HepG2 (cell line): ENCODE measurements around the gene HOXD12. TPM values are rescaled to one million over a fixed set of nuclear protein-coding genes. Genes with fewer than 3 reads are reported as not detected.

Experiments
- ATAC-seq: fragments of 200-7000 bp; cut with Tn5 transposase; 3 replicates; pipeline ENCODE4 v1.9.1; 2020; ENCODE audit warnings: mild to moderate bottlenecking, moderate library complexity
- BruUV-seq: library from RNA; stranded (reverse); fragments of 400-500 nt; replicated peaks from 2 replicates; lab custom pipeline; 2021; lab: Mats Ljungman, UMichigan
- CTCF ChIA-PET: fragments of 300-600 bp; formaldehyde crosslinking; extraction: SDS; loops from one replicate; lab custom pipeline; 2021; ENCODE audit warnings: low total read pairs, inconsistent platforms, low intra/inter-chr PET ratio; lab: Yijun Ruan, JAX
- POLR2A ChIA-PET: fragments of 350-600 bp; sonication (Branson Sonifier 250); formaldehyde crosslinking; loops from one replicate; lab custom pipeline; 2020; ENCODE audit warnings: antibody characterized with exemption, inconsistent platforms; lab: Yijun Ruan, JAX
- DNase-seq: peaks from one replicate; pipeline ENCODE4 v3.0.0-alpha.2; 2015; ENCODE audit warnings: low spot score
- FAIRE-seq: peaks from 3 replicates; lab custom pipeline; 2011; peaks lifted over from hg19 to GRCh38; lab: Jason Lieb, UNC
- H2AFZ ChIP-seq: one replicate; pipeline ENCODE4 v1.6.1; 2011; ENCODE audit warnings: low read length, inconsistent platforms
- H3K27ac ChIP-seq: fragments of 300-600 bp; 3 replicates; pipeline ENCODE4 v1.8.0; 2011; ENCODE audit warnings: mixed run types, mild to moderate bottlenecking, mixed read lengths, low read length, inconsistent platforms; ENCODE audit not compliant: insufficient read depth; ENCODE audit errors: extremely low read length
- H3K27me3 ChIP-seq, 2 experiments: fragments of 200-600 bp in 1 of 2; 2 replicates in 1 of 2; 3 replicates in 1 of 2; pipeline versions ENCODE4 v1.6.0 to v1.8.0; 2011; ENCODE audit warnings: low read length in 2 of 2, mild to moderate bottlenecking in 2 of 2, moderate library complexity in 2 of 2, inconsistent platforms in 1 of 2; ENCODE audit not compliant: insufficient read depth in 2 of 2, control insufficient read depth in 1 of 2
- H3K36me3 ChIP-seq, 2 experiments: fragments of 200-600 bp in 1 of 2; replicated peaks in 1 of 2; 2 replicates in 1 of 2; 3 replicates in 1 of 2; pipeline versions ENCODE4 v1.5.1 to v1.8.0; 2011; ENCODE audit warnings: low read length in 2 of 2, inconsistent platforms in 1 of 2; ENCODE audit not compliant: insufficient read depth in 2 of 2, control insufficient read depth in 1 of 2
- H3K4me1 ChIP-seq: 2 replicates; pipeline ENCODE4 v1.5.1; 2012; ENCODE audit warnings: low read length, inconsistent platforms; ENCODE audit not compliant: insufficient read depth
- H3K4me2 ChIP-seq: 2 replicates; pipeline ENCODE4 v1.6.0; 2011; ENCODE audit warnings: low read depth, low read length, inconsistent platforms
- H3K4me3 ChIP-seq, 3 experiments: fragments of 200-600 bp in 1 of 3; sonication (generic), shearing (Covaris generic) in 1 of 3; replicated peaks in 1 of 3; 2 replicates each; pipeline ENCODE4 v1.5.1; 2011 to 2016; ENCODE audit warnings: low read length in 3 of 3, inconsistent platforms in 2 of 3, low read depth in 2 of 3, mild to moderate bottlenecking in 2 of 3, control low read depth in 1 of 3, mixed read lengths in 1 of 3; ENCODE audit not compliant: insufficient read depth in 1 of 3
- H3K79me2 ChIP-seq: one replicate; pipeline ENCODE4 v1.6.1; 2011; ENCODE audit warnings: low read length, inconsistent platforms; ENCODE audit not compliant: insufficient read depth
- H3K9ac ChIP-seq: 2 replicates; pipeline ENCODE4 v1.6.0; 2011; ENCODE audit warnings: mild to moderate bottlenecking, low read depth, low read length, inconsistent platforms; ENCODE audit not compliant: insufficient read depth
- H3K9me3 ChIP-seq: 2 replicates; pipeline ENCODE4 v1.5.1; 2012; ENCODE audit warnings: mild to moderate bottlenecking, low read length
- H4K20me1 ChIP-seq: 2 replicates; pipeline ENCODE4 v1.6.0; 2011; ENCODE audit warnings: inconsistent platforms, mild to moderate bottlenecking, low read length, moderate library complexity; ENCODE audit not compliant: insufficient read depth
- MZF1 ChIP-seq: sonication (generic); formaldehyde crosslinking; IDR thresholded peaks from 2 replicates; pipeline ENCODE4 v1.8.1; 2023; ENCODE audit warnings: mild to moderate bottlenecking, missing genetic modification reagents, borderline replicate concordance
- RNF219 ChIP-seq: sonication (generic); formaldehyde crosslinking; IDR thresholded peaks from 2 replicates; pipeline ENCODE4 v1.5.0; 2020; ENCODE audit warnings: mild to moderate bottlenecking, missing genetic modification reagents
- TEAD3 ChIP-seq: optimal IDR thresholded peaks from 2 replicates; pipeline ENCODE3; 2016; ENCODE audit warnings: borderline replicate concordance
- ZNF761 ChIP-seq: sonication (generic); formaldehyde crosslinking; conservative IDR thresholded peaks from 2 replicates; pipeline ENCODE4 v1.4.0; 2020; ENCODE audit warnings: mild to moderate bottlenecking, missing genetic modification reagents
- WGBS: methylation state at CpG from one replicate; pipeline ENCODE4 v1.1.6; 2017; ENCODE audit warnings: low lambda C conversion rate; 5-methylcytosine and 5-hydroxymethylcytosine counted together
- in situ Hi-C: cut with HindIII; loops from 2 replicates; pipeline ENCODE4 v1.10.0; 2017; ENCODE audit warnings: low pct_unique_long_range_greater_than_20kb; ENCODE audit not compliant: extremely low pct_ligation_motif_present
- intact Hi-C: fragments of 100-400 bp; cut with micrococcal nuclease; formaldehyde crosslinking; loops from one replicate; pipeline ENCODE4 v1.10.0; 2022; ENCODE audit not compliant: unreplicated experiment
- polyA plus RNA-seq, 8 experiments: library from polyadenylated mRNA; depleted of rRNA in 3 of 8; stranded (reverse) in 7 of 8; unstranded in 1 of 8; fragments of >200 nt; fragmentation: Illumina TruSeq in 4 of 8; extraction: Trizol in 4 of 8; gene quantifications; 2 replicates each; pipeline versions ENCODE4 v1.2.1 to v1.2.3, GENCODE V29; 2011 to 2016; ENCODE audit warnings: low read depth in 4 of 8, missing spikeins in 1 of 8, mixed read lengths in 1 of 8; ENCODE audit not compliant: insufficient read depth in 1 of 8
- total RNA-seq, 5 experiments: library from RNA; depleted of rRNA; stranded (reverse); fragments of >200 nt; fragmentation: Illumina TruSeq; extraction: Trizol; gene quantifications; 2 replicates each; pipeline ENCODE4 v1.2.3, GENCODE V29; 2016; ENCODE audit warnings: low read depth in 1 of 5
- TF ChIP-seq, protein P1 (sequence below): sonication (generic); formaldehyde crosslinking; conservative IDR thresholded peaks from 2 replicates; pipeline ENCODE4 v1.4.0; 2020; ENCODE audit warnings: missing genetic modification reagents

The HOXD12 gene
- total and polyA plus RNA-seq, 2 of the 13 experiments (the other 11 are each of a cell fraction or from before 2014, with no cell fraction given): not detected

DNA sequence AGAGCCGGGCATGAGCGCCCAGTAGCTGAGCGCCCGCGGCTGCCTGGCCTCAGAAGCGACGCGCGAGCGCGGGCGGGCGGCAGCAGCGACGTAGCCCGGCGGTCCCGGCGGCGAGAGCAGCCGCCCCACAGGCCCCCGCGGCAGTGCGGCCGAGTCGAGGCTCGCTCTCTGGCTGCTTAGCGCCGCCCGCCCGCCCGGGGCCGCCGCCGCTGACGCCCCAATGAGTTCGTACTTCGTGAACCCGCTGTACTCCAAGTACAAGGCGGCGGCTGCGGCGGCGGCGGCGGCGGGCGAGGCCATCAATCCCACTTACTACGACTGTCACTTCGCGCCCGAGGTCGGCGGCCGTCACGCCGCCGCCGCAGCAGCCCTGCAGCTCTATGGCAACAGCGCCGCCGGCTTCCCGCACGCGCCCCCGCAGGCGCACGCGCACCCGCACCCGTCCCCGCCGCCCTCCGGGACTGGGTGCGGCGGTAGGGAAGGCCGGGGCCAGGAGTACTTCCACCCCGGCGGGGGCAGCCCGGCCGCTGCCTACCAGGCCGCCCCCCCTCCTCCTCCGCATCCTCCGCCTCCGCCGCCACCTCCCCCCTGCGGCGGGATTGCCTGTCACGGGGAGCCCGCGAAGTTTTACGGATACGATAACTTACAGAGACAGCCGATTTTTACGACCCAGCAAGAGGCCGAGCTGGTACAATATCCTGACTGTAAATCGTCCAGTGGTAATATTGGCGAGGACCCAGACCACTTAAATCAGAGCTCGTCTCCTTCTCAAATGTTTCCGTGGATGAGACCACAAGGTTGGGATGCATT lies 30.8 kb downstream of the HOXD12 start:
- no peak overlapping the region for H3K27ac ChIP-seq
- no peak overlapping the region for H3K4me2 ChIP-seq
- no peaks in the 10 kb centered on the region for H3K79me2 ChIP-seq
- ChIA-PET CTCF (no interaction called here), POLR2A (no interaction called here)
- no peak overlapping the region for H3K4me3 ChIP-seq
- no TSS peak for BruUV-seq
- H3K27me3 ChIP-seq: peaks cover 7 to 81% of the 10 kb centered on the region in 2 experiments
- intact Hi-C loops (no loop called here), in situ Hi-C loops (no loop called here)
- FAIRE-seq (no peak), DNase-seq (no peak), ATAC-seq (no peak)
- H3K9me3 ChIP-seq: no peaks in the 10 kb centered on the region
- TF ChIP-seq TEAD3 (CRISPR knock-in tag): no peak
- TF ChIP-seq, protein P1, sequence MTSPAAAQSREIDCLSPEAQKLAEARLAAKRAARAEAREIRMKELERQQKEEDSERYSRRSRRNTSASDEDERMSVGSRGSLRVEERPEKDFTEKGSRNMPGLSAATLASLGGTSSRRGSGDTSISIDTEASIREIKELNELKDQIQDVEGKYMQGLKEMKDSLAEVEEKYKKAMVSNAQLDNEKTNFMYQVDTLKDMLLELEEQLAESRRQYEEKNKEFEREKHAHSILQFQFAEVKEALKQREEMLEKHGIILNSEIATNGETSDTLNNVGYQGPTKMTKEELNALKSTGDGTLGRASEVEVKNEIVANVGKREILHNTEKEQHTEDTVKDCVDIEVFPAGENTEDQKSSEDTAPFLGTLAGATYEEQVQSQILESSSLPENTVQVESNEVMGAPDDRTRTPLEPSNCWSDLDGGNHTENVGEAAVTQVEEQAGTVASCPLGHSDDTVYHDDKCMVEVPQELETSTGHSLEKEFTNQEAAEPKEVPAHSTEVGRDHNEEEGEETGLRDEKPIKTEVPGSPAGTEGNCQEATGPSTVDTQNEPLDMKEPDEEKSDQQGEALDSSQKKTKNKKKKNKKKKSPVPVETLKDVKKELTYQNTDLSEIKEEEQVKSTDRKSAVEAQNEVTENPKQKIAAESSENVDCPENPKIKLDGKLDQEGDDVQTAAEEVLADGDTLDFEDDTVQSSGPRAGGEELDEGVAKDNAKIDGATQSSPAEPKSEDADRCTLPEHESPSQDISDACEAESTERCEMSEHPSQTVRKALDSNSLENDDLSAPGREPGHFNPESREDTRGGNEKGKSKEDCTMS (CRISPR knock-in tag): no peak
- no peak for TF ChIP-seq ZNF761
- no peak for TF ChIP-seq MZF1 (CRISPR knock-in tag)
- TF ChIP-seq RNF219 (CRISPR knock-in tag): no peak
- no peaks in the 10 kb centered on the region for H3K36me3 ChIP-seq
- 84% methylated on average over 97 of the region's 100 CpGs for WGBS
- no peaks in the 10 kb centered on the region for H4K20me1 ChIP-seq
- no peaks in the 10 kb centered on the region for H3K4me1 ChIP-seq
- no peak overlapping the region for H3K9ac ChIP-seq
- H2AFZ ChIP-seq: no peak overlapping the region
